Activated gamma-delta T cell (primary cell): ENCODE results near the gene SLC39A11.
"Not testable (repeated sequence)": the region's sequence is repeated elsewhere in the genome, so short reads cannot be mapped to it uniquely, and the experiment has no call there.

ENCODE experiments used
- DNase-seq: peaks from one replicate; lab custom pipeline; 2025; lab: John Stamatoyannopoulos, UW

Gene SLC39A11

DNA sequence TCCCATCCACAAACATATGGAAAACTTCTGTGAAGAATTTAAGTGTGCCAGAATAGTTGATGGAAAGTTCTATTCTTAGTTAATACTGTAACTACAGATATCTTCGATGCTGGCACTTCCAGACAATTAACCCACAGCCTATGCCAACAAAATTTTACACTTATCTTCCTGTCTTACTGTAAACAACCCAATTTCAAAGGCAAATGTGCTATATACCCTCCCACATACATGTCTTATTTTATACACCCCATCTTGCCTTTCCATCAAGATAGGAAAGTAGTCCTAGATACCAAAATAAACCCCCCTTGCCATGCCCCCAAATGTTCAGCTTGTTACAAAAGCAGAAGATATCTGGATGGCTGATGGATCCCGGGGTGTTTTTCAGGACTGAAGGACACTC, 306.3 kb downstream of the SLC39A11 start:
- no peak for DNase-seq

DNA sequence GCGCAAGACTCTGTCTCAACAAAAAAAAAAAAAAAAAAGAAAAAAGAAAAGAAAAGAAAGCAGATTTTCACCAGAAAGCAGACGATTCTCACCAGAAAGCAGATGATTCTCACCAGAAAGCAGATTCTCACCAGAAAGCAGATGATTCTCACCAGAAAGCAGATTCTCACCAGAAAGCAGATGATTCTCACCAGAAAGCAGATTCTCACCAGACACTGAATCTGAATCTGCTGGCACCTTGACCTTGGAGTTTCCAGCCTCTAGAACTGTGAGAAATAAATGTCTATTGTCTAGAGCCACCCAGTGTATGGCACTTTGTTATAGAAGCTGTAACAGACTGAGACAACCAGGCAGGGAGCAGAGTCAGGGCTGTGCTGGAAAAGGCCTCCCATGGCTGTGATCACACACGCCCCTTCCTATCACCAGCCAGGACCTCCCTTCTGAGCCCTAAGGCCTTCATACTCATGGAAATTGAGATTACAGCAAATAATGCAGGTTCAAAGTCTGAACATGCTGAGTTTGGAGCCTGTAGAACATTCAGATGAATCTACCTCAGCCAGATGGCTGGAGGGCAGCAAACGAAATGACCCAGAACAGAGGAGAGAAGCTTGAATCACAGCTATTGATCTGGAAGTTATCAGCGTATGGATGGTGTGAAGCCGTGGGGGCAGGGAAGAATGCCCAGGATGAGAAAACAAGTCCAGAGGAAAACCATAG, 309.3 kb downstream of the SLC39A11 start:
- DNase-seq = no peak

DNA sequence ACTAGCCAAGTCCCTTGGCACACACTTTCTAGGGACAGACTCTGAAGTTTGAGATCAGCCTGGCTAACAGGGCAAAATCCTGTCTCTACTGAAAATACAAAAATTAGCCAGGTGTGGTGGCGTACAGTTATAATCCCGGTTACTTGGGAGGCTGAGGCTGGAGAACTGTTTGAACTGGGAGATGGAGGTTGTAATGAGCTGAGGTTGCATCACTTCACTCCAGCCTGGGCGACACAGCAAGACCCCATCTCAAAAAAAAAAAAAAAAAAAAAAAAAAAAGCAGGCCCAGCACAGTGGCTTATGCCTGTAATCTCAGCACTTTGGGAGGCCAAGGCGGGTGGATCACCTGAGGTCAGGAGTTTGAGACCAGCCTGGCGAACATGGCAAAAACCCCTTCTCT, 310.1 kb downstream of the SLC39A11 start:
- DNase-seq = not testable (repeated sequence)

DNA sequence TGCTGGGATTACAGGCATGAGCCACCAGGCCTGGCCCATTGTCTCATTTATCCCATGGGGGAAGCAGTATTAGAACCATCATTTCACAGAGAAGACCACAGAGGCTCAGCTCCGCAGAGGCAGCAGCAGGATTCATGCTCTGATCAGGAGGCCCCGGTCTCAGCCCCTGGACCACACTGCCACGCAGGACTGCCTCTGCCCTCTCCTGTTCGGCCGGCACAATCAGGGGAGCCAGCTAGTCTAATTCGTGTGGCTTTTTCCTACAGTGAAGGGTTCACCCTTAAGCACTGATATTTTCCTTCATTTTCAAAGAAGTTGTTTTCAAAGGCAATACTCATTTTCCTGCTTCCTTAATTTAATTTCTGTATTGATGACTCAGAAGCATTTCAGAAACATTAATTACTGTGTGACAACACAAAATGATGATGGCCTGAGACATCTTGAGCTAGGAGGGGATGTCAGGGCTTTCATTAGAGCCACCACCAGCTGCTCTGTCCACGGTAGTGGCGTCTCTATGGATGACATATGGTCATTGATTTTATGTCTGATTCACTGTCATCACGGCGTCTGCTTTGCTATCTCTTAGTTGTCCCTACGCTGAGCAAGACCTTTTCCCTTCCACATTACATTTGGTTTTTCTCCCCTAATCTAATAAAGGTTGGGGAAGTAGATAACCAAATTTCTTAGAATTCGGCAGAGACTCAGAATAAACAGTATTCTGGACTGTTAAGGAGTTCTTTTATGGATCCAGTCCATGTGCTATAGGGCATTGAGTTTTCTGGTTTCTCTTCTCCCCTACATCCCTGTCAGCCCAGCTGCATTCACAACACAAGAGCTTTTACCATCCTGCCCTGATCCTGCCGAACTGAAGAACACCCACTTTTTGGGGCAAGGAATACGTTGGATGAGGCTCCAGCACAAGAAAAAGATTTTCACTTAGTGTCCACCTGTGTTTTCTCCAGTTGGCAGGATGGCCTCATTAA, 314.0 kb downstream of the SLC39A11 start:
- DNase-seq = no peak

DNA sequence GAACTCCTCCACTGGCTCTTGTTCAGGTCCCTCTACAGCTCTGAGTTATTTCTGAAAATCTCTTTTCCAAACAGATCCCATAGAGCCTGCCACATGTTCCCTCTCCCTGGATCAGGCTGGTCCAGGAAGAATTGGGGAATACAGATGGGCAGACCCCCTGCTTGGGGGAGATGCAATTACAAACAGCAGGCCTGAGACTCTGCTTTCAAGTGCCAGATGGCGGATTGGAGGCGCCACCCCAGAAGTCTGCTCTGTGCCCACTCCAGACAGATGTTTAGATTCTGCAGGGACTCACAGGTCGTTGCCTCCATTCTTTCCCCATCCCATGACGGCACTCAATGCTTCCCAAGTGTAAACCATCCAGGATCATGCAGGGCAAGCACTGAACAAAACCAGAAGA, 316.6 kb downstream of the SLC39A11 start:
- no peak for DNase-seq

DNA sequence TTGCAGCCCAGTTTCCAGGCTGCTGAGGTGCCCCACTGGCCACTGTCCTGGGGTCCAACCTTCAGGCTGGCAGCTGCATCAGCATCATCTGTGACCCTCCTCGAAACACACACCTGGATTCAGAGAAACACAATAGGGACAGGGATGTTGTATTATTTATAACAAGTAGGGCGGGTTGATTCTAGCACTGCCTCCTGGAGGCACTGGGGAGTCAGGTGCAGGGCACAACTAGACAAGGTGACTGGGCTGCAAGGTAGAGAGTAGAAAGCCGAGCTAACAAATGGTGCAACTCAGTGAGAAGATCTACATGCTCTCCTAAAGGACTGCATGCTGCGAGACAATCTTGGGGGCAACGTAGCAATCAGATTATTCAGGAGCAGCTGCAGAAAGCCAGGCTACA, 317.3 kb downstream of the SLC39A11 start:
- DNase-seq = no peak

DNA sequence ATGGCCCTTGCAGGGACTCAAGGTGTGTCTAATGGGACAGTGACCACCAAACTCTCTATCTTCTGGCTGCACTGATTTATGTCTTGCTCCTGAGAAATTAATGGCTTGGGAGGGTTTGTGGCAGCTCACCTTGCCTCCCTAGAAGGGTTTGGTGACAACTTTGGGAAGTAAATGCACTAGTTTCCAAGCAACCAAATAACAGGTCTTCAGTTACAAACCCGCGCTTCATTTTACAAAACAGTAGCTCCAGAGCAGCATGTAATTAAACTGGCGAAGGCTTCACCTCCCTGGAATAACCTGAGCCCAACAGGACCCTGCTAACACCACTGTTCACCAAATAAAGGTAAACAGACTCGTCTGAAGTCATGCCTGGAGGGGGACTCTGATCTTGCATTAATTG, 318.3 kb downstream of the SLC39A11 start:
- DNase-seq = no peak

DNA sequence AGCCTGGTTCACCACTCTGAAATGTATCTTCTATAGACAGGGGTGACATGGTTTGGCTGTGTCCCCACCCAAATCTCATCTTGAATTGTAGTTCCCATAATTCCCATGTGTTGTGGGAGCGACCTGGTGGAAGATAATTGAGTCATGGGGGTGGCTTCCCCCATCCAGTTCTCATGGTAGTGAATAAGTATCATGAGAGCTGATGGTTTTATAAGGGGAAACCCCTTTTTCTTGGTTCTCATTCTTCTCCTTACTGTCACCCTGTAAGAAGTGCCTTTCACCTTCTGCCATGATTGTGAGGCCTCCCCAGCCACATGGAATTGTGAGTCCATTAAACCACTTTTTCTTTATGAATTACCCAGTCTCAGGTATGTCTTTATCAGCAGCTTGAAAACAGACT, 319.3 kb downstream of the SLC39A11 start:
- DNase-seq = not testable (repeated sequence)

DNA sequence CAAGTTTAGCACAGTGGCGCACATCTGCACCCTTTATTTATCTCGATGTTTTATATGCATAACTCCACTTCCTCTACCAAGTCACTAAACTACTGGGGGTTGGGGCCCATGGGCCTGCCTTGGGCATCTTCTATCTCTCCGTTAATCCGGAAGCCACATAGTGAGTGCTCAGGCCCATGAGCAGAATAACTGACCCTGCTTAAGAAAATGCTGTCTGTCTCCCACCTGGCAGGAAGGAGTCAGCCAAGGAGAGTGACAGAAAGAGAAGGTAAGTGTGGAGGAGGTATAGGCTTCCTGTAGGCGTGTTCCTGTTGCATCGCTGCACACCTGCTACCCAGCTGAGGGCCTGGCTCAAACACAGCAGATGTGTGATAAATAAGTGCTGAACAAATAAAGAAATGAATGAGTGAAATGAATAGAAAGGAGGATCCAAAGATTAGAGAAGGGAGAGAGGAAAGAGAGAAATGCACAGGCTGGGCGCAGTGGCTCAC, 320.1 kb downstream of the SLC39A11 start:
- DNase-seq = no peak

DNA sequence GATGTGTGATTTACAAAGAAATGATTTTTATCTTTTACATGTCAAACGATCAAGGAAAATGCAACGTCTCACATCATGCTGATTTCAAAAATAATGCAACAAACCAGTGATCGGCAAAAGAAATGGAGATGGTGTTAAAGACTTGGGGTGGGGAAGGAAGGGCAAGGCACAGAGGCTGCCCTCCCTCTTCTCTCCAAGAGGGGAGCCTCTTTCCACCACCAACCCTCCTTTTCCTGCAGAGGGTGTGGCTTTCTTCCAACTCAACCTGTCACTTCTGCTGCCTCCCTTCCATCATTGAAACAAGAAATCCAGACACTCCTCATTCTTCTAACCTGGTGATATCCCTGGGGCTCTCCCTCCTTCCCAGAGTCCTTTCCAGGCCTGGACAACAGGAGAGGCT, 320.8 kb downstream of the SLC39A11 start:
- DNase-seq = no peak

DNA sequence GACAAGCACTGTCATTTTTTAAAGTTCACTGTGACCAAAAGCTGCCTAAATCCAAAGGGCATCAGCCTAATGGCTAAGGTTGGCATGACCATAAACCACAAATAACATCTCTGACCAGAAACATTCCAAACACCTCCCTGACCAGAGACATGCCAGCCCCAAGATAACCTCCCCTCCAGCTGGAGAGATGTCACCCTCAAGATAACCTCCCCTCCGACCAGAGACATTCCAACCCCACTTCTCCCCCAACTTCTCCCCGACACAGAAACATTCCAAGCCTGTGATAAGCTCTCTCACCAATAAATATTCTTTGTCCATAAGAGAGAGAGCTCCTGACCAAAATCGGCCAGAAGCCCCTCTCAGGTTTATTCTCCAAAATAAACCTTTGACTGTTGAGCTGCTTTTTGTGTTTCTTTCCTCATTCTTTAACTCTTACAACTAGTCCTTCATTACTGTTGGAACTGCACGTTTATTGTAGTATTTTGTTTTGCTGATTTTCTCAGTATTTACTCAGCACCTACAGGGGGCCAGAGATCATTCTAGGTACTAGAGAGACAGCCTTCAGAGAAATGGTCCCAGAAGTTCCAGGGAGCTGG, 325.6 kb downstream of the SLC39A11 start:
- no peak for DNase-seq

DNA sequence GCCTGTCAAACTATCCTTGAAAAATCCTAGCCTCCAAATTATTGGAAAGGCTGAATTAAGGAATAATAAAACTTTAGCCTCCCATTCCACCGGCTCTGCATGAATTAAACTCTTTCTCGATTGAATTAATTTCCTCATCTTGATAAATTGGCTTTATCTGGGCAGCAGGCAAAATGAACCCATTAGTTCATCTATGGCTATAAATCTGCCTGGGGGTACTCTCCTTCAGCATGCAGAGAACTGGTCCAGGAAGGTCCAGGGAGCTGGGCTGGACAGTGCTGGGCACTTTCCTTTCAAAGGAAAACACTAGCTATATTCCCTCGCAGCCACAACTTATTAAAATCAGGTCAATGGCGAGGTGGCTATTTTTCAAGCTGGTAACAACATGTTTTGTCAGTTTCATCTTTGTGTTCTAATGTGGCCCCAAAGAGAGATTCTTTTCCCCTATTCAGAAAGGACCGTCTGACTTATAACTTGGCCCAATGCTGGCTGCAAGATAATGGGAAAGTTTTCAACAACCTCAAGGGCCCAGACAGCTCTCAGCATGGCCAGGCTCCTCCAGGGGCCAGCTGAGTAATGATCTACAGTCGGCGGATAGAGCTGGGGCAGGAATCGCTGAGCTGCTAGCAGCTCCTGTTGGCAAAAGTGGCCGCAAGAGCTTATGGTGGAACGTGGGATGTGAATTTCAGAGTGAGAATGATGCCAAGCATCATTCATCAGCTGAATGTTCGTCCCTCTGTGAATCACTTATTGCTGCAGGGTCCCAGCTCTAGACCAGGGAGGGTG, 326.9 kb downstream of the SLC39A11 start:
- no peak for DNase-seq

DNA sequence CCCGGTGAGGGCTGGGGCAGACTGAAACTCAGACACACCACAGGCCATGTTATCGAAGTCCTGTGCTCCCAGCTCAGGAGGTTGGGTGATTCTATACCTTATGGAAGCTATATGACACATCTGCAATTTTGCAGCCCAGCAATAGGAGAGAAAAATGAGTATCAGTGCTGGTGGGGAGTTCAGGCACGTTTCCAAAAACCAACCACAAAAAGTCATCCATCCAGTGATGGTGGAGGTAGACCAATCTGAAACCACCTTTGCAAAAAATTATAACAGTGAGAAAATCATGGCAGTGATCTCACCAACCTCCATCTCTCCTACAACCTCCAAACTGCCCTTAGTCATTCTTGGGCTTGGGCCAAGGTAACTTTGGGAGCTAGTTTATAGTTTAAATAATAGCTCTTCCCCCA, 327.9 kb downstream of the SLC39A11 start:
- DNase-seq = no peak

DNA sequence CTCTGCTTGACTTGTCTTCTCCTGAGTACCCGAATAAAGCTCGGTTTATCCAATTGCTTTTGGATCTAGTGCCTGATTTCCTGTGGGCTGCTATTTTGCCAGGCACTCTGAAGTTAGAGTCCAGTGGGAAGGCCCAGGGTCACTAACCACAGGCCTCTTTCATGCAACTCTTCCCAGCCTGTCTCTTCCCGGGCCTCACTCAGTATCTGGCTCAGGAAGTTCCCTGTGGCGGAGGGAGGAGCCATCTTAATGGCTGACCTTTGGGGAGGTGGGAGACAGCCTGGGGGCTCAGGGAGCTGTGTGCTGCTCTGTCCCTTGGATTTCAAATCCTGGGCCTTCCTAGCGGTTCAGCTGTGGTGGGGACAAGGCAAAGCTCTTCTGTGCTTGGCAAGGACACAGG, 328.5 kb downstream of the SLC39A11 start:
- DNase-seq = no peak

DNA sequence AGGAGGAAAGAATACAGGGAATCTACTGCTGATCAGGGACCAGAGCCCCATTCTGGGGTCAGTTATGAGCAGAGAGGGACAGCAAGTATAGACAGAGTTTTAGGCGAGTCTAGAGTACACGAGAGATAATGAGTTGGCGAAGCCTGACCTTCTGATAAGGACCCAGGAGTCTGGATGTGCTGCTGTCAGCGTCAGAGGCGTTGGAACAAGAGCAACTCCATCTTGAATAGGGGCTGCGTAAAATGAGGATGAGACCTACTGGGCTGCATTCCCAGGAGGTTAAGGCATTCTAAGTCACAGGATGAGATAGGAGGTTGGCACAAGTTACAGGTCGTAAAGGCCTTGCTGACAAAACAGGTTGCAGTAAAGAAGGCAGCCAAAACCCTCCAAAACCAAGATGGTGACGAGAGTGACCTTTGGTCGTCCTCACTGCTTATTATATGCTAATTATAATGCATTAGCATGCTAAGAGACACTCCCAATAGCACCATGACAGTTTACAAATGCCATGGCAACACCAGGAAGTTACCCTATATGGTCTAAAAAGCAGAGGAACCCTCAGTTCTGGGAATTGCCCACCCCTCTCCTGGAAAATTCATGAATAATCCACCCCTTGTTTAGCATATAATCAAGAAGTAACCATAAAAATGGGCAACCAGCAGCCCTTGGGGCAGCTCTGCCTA, 330.5 kb downstream of the SLC39A11 start:
- DNase-seq = not testable (repeated sequence)

DNA sequence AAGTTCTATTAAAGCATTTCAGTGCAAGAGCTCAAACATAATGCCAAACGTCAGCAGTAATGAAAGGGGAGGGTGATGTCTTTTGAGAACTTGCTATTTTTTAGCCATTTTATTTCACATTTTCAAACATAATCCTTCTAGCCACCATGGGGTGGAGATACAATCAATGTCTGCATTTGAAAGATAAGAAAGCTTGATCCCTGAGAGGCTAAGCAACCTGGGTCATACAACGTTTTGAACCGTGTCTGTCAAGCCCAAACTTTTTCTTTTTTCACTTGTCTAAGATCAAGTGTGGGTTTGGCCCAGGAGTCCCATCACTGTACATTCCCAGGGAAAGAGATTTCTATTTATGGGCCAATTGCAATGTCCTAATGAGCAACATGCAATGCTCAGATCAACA, 331.1 kb downstream of the SLC39A11 start:
- DNase-seq = no peak

DNA sequence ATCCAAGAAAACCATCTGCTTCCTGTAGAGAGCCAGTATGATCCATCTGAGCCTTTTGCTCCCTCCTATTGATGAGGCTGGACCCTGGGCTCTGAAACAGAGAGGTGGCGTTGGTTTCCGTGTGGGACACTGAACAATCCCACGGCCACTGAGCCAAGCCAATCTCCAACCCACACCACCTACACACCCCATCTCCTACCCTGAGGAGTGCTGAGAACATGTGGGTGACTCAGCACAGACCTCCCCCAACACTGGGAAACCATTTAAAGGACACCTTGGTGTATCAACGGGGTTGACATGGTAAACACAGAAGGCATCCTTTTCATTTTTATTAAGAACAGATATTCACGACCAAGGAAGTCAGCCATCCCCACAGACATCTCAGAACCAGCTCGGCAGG, 332.1 kb downstream of the SLC39A11 start:
- DNase-seq = no peak

DNA sequence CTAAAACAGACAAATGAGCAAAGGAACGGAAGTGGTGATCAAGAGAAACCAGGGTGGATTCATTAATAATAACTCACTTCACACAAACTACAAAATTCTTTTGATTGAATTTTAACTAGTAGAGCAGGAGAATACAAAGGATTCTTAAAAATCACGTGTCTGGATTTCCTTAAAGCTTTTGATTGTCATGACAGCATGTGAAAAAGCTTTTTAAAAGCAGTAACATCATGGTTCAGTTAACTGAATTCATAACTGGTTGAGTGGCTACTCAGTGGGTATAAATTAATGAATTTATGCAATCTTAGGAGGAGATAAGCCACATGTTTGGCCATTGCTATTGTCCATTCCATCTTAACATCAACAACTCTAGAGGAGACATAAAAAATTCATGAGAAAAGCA, 333.2 kb downstream of the SLC39A11 start:
- DNase-seq = no peak

DNA sequence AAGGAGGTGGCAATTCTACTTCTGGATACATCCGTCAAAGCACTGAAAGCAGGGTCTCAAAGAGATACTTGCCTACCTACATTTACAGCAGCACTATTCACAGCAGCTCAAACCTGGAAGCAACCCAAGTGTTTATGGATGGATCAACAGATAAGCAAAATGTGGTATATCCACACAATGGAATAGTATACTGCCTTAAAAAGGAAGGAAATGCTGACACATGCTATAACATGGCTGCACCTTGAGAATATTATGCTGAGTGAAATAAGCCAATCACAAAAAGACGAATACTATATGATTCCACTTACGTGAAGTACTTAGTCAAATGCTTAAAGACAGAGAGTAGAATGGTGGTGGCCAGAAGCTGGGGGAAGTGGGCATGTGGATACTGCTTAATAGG, 336.2 kb downstream of the SLC39A11 start:
- no peak for DNase-seq

DNA sequence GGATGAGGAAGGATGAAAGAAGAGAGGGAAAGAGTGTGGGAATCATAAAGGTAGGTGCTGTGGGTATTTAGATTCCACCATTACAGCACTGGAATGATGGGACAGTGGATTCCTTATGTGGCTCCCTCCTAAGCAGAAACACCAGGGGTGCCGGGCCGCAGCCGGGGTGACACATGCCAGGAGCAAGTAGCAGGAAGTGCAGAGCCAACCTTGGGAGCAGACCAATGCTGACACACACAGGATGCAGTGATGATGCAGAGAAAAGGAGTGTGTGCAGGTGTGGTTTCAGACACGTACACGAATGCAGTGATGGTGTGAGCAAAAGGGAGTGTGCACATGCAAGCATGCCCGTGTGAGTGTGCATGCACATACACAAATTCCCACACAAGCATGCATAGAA, 338.0 kb downstream of the SLC39A11 start:
- no peak for DNase-seq

DNA sequence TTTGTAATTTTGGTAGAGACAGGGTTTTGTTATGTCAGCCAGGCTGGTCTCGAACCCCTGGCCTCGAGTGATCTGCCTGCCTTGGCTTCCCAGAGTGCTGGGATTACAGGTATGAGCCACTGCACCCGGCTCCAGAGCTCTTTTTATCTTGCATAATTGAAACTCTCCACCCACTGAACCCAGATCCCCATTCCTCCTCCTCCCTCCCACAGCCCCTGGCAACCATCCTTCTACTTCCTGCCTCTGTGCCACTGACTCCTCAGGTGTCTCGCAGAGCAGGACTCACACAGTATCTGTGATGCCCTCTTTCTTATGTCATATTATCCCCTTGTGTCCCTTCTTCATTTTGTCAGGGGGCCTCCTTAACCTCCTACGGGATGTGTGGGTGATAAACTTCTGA, 340.7 kb downstream of the SLC39A11 start:
- no peak for DNase-seq
